GM12892 (cell line): ENCODE measurements around the gene ATRN.

Experiments used
- POLR2A ChIP-seq: IDR thresholded peaks from 2 replicates; pipeline ENCODE4 v1.6.1; 2011; ENCODE audit warnings: low read depth, low read length, control low read depth
- TAF1 ChIP-seq: IDR thresholded peaks from 2 replicates; pipeline ENCODE4 v1.6.1; 2011; ENCODE audit warnings: low read depth, mild to moderate bottlenecking, control low read depth, low read length, borderline replicate concordance

DNA sequence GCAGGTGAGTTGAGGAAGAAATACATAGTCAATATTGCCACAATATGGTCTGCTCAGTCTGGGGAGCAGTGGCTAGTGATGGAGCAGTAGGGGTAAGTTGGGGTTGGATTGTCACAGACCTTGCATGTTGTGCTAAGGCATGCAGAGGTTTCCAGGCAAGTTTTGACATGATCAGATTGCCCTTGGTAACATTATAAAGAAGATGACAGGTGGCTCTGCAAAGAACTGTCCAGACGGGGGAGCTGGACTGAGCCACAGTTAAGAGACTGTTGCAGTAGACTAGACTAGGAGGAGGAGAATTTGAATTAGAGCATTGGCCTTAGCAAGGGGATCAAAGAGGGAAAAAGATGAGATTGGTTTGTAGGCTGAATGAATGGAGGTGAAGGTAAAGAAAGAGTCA is 23.4 kb downstream of the ATRN start:
- TF ChIP-seq POLR2A (no peak), TAF1 (no peak)
